ENCODE results near the gene MAS1.

The MAS1 gene

GRCh38 chr6:159934181-159934580 is 43.4 kb downstream of the MAS1 start:
- Histone ChIP-seq H3K9me3 (ENCODE audit: low read length) (no peaks in the 10 kb centered on the region), H3K36me3 (ENCODE audit: insufficient read depth, low read length) (no peaks in the 10 kb centered on the region), H3K4me3 (ENCODE audit: low read length) (no peak overlapping the region), H3K27me3 (ENCODE audit: insufficient read depth, low read length) (peaks cover 3% of the 10 kb centered on the region), H2AFZ (ENCODE audit: low read depth, low read length) (no peak overlapping the region), H3K4me1 (ENCODE audit: insufficient read depth, low read length) (no peaks in the 10 kb centered on the region)

- H3K27me3 ChIP-seq (ENCODE audit: insufficient read depth, low read length): peaks cover 3% of the 10 kb centered on the region
- H3K4me3 ChIP-seq (ENCODE audit: low read length): no peak overlapping the region
- no peaks in the 10 kb centered on the region for H3K36me3 ChIP-seq (ENCODE audit: insufficient read depth, low read length)
- H3K9me3 ChIP-seq (ENCODE audit: low read length): no peaks in the 10 kb centered on the region
- H2AFZ ChIP-seq (ENCODE audit: low read depth, low read length): no peak overlapping the region
- H3K4me1 ChIP-seq (ENCODE audit: insufficient read depth, low read length): no peaks in the 10 kb centered on the region
Measured at GRCh38 chr6:159935065-159935464, 44.3 kb downstream of the MAS1 start.

- peaks cover 3% of the 10 kb centered on the region for H3K27me3 ChIP-seq (ENCODE audit: insufficient read depth, low read length)
- no peaks in the 10 kb centered on the region for H3K9me3 ChIP-seq (ENCODE audit: low read length)
- H3K4me1 ChIP-seq (ENCODE audit: insufficient read depth, low read length): no peaks in the 10 kb centered on the region
- no peak overlapping the region for H2AFZ ChIP-seq (ENCODE audit: low read depth, low read length)
- H3K4me3 ChIP-seq (ENCODE audit: low read length): no peak overlapping the region
- H3K36me3 ChIP-seq (ENCODE audit: insufficient read depth, low read length): no peaks in the 10 kb centered on the region
Measured at GRCh38 chr6:159935633-159936032, 44.8 kb downstream of the MAS1 start.

- no peaks in the 10 kb centered on the region for H3K27me3 ChIP-seq (ENCODE audit: insufficient read depth, low read length)
- H3K9me3 ChIP-seq (ENCODE audit: low read length): peaks cover 2% of the 10 kb centered on the region
- no peaks in the 10 kb centered on the region for H3K36me3 ChIP-seq (ENCODE audit: insufficient read depth, low read length)
- H2AFZ ChIP-seq (ENCODE audit: low read depth, low read length): no peak overlapping the region
- no peak overlapping the region for H3K4me3 ChIP-seq (ENCODE audit: low read length)
- H3K4me1 ChIP-seq (ENCODE audit: insufficient read depth, low read length): no peaks in the 10 kb centered on the region
Measured at GRCh38 chr6:159939591-159940016, 48.8 kb downstream of the MAS1 start.

Measured in neuron (in vitro differentiated cells).